ENCODE results near the gene MYBPC1.

- TF ChIP-seq CTCF (IDR thresholded peaks at IDR 0.05) (no peak), POLR2AphosphoS5 (IDR thresholded peaks at IDR 0.05) (no peak)
Observed at GRCh38 chr12:101590383-101590782, 4.4 kb upstream of the MYBPC1 start.

All from upper lobe of left lung (tissue), 4 donors.